GM18505 (cell line): Measurements from ENCODE around the gene TSPAN18.

ENCODE experiments used
- ATAC-seq: cut with Tn5 transposase; IDR thresholded peaks from one replicate; pipeline ENCODE4 v1.9.1; 2021; ENCODE audit not compliant: unreplicated experiment
- POLR2A ChIP-seq: IDR thresholded peaks from 4 replicates; pipeline ENCODE4 v1.6.1; 2011; ENCODE audit warnings: borderline replicate concordance; ENCODE audit not compliant: insufficient read depth, insufficient read length; ENCODE audit errors: extremely low read depth

The TSPAN18 gene

DNA sequence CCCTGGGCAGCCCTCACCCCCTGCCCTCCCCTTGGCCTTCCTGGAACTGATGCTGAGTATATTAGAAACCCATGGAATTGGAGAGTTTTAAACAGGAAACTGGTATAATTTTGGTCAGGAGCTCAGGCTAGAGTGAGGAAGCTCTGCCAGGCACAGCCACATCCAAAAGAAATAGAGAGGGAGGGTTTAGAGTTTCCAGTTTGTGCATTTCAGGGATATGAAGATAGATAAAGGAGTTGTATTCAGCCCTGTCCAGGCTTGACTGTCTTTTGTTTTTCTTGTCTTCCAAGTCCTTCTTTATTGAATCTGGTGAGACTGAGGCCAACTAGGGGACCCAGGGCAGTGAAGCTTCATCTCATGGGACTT lies 71.8 kb downstream of the TSPAN18 start:
- TF ChIP-seq POLR2A: no peak
- ATAC-seq: no peak

DNA sequence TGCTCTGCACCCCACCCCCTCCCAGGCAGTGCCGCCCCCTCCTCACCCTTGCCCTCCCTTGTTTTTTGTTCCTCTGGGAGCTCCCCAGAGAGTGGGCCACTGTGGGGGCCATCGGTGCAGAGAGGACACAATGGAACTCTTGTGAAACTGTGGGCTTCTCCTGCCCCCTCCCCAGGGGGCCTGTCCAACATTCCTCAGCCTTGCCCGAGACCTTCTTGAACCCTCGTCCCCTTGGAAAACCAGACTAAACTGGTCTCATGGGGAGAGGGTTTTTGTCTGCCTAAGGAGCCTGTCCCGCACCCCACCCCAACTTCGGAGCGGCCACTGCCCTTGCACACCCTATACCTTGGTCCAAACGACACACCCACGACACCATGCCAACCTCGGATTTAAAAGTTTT lies 72.2 kb downstream of the TSPAN18 start:
- TF ChIP-seq POLR2A: no peak

DNA sequence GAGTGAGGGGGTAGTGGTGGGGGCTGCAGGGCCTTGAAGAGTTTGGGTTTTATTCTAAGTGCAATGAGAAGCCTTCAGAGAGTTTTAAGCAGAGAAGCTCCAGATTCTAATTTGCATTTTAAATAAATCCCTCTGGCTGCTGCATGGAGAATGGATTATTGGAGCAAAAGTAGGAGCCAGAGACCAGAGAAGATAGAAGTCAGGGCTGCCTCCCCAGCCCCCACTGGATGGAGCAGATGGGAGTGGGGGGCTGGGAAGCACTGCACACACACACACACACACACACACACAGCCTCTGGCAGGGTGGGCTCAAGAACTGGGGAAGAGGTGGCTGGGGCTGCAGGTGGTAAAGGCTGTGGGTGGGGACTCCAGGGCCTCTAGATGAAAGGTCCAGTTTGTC lies 75.6 kb downstream of the TSPAN18 start:
- no peak for ATAC-seq
- TF ChIP-seq POLR2A: no peak

More for the DNA sequence above, 72.2 kb downstream of the TSPAN18 start:
- ATAC-seq: no peak

DNA sequence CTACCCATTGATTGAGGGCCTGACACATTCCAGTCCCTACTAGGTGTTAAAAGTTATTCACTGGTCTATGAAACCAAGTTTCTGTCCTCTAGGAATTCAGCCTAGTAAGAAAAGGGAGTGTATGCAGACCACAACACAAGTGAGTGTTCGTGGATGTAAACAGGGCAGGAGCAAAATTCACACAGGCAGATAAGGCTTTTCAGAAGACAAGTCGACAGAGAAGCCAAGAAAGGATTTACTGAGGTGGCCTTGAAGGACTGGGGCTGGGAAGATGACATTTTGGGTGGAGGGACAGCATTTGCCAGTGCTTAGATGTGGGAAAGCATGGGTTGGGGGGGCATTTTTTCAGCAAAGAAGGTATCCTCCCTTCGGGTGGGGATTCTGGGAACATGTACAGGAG lies 76.2 kb downstream of the TSPAN18 start:
- no peak for ATAC-seq

GRCh38 chr11:44804449-44805437 lies 78.0 kb downstream of the TSPAN18 start:
- TF ChIP-seq POLR2A: no peak
- ATAC-seq: no peak

More for the DNA sequence above, 76.2 kb downstream of the TSPAN18 start:
- no peak for TF ChIP-seq POLR2A

DNA sequence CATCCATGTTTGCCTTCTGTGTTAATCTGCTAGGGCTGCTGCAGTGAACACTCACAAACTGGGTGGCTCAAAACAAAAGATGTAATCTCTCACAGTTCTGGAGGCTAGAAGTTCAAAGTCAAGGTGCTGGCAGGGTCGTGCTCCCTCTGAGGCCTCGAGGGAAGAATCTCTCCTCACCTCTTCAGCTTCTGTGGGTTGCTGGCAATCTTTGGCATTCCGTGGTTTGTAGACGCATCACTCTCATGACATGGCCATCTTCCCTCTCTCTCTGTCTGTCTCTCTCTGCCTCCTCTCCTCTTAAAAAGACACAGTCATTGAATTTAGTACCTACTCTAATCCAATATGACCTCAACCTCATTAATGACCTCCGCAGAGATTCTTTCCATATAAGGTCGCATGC lies 78.8 kb downstream of the TSPAN18 start:
- no peak for ATAC-seq
- TF ChIP-seq POLR2A: no peak

GRCh38 chr11:44808053-44808753 lies 81.4 kb downstream of the TSPAN18 start:
- no peak for ATAC-seq
- no peak for TF ChIP-seq POLR2A

DNA sequence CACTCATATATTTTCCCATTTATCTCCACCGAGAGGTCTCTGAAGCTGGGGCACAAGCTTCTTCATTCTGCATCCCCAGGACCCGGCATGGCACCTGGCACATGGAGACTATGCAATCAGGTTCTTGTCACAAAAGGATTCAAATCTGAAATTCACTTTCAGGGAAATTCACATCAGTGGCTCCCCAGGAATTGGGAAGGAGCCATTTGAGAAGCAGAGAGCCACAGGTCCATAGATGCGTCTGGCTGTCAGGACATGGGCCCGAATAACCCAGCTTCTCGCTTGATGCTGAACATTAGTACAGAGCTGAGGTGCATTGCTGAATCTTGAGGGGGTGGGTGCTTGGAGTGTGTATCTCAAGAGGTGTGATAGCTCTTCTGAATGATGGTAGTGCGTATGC lies 82.5 kb downstream of the TSPAN18 start:
- ATAC-seq: no peak
- no peak for TF ChIP-seq POLR2A

DNA sequence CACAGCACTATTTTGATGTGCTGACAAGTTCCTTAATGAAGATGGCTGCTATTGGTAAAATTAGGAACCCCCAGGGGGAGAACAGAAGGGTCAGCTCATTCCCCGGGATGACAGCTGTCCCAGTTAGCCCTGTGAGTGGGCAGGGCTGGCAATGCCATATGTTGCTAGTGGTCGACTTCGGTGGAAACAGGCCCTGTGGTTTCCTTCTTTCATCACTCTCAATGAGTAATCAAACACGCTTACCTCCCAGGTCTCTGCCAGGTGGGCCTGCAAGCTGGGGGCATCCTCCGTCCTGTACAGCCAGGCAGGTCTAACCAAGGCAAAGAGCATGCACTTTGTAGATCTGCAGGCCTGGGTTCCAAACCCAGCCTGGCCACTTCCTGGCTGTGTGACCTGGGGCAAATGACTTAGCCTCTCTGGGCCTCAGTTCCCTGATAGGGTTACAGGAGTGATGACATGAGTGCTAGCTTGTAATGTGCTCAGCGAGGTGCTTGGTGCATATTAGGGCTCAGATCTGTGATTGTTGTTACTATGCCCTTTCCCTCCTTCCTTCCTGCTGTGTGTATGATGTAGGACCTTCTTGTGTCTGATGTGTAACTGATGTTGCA lies 85.2 kb downstream of the TSPAN18 start:
- ATAC-seq: no peak

GRCh38 chr11:44812971-44813370 lies 86.2 kb downstream of the TSPAN18 start:
- TF ChIP-seq POLR2A: no peak
- no peak for ATAC-seq

More for the DNA sequence above, 85.2 kb downstream of the TSPAN18 start:
- no peak for TF ChIP-seq POLR2A

GRCh38 chr11:44813401-44813800 lies 86.6 kb downstream of the TSPAN18 start:
- ATAC-seq: no peak

GRCh38 chr11:44814881-44815592 lies 88.3 kb downstream of the TSPAN18 start:
- TF ChIP-seq POLR2A: no peak
- no peak for ATAC-seq

More at GRCh38 chr11:44813401-44813800, 86.6 kb downstream of the TSPAN18 start:
- no peak for TF ChIP-seq POLR2A

GRCh38 chr11:44815917-44816456 lies 89.2 kb downstream of the TSPAN18 start:
- no peak for TF ChIP-seq POLR2A
- no peak for ATAC-seq

GRCh38 chr11:44816761-44817160 lies 90.0 kb downstream of the TSPAN18 start:
- no peak for TF ChIP-seq POLR2A
- ATAC-seq: no peak
